Cardiac fibroblast (primary cell): ENCODE measurements around the gene LARGE1.

Experiments used
- DNase-seq, 2 donors: peaks; one replicate each; pipeline versions ENCODE4 v3.0.0 to v3.0.0-alpha.2; 2010; ENCODE audit warnings: low read depth in 2 of 2
- H3K4me3 ChIP-seq, 2 donors: replicated peaks in 1 of 2; 1 replicate in 1 of 2; 2 replicates in 1 of 2; pipeline ENCODE4 v1.5.1; 2011; ENCODE audit warnings: low read depth in 2 of 2, low read length in 2 of 2, mild to moderate bottlenecking in 2 of 2, moderate library complexity in 1 of 2
- CTCF ChIP-seq: IDR thresholded peaks from one replicate; pipeline ENCODE4 v1.5.1; 2011; ENCODE audit warnings: low read depth, mild to moderate bottlenecking, low read length, inconsistent platforms

LARGE1 gene

GRCh38 chr22:33227791-33228190 is 692.5 kb downstream of the LARGE1 start:
- TF ChIP-seq CTCF = no peak
- DNase-seq = no peak
- H3K4me3 ChIP-seq = no peak overlapping the region

GRCh38 chr22:33224841-33225240 is 695.4 kb downstream of the LARGE1 start:
- no peak for TF ChIP-seq CTCF
- no peak for DNase-seq

More at GRCh38 chr22:33224841-33225240, 695.4 kb downstream of the LARGE1 start:
- H3K4me3 ChIP-seq = no peak overlapping the region
